Activated CD8-positive, alpha-beta memory T cell treated with anti-CD3 and anti-CD28 coated beads for 4 hours (primary cell): Measurements from ENCODE around the gene DMRT3.

Experiments
- DNase-seq, 2 donors: peaks; one replicate each; pipeline ENCODE4 v3.0.0-alpha.2; 2020; ENCODE audit warnings: low read depth in 2 of 2

DMRT3 gene

DNA sequence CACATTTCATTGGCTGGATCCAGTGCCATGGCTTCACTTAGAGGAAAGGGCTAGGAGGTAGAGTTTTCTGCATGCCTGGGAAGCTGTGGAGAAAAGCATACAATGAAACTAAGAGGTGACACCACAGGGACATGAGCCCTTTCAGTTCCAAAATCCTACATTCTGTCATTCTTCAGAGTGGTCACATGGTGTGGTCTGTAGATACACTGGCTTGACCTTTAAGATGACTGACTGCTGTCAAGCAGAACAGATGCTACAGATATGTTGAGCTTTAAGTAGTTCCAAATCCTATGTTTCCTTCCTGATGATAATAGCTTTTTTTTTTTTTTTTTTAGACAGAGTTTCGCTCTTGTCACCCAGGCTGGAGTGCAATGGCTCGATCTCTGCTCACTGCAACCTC, 26.2 kb downstream of the DMRT3 start:
- DNase-seq = no peak

DNA sequence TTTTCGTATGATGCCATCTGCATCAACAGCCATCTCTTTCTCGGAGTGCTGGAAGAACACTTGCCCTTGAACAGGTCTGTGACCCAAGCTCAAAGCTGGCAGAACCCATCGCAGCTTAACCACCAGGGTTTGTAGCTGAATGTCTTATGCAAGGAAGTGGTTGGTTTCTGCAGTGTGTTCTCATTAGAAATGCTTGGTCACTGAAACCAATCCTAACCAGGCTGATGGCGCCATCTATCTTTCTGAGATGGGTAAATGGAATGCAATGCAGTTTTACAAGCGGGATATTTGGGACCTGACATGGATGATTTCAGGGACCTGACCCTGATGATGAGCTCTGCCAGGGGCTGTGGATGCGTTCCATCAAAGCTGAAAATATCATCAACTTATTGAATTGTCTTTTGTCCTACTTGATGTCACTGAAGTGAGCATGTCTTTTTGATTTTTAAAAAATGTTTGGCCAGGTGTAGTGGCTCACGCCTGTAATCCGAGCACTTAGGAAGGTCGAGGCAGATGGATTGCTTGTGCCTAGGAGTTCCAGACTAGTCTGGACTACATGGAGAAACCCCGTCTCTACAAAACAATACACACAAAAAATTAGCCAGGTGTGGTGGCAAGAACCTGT, 28.7 kb downstream of the DMRT3 start:
- DNase-seq = no peak

DNA sequence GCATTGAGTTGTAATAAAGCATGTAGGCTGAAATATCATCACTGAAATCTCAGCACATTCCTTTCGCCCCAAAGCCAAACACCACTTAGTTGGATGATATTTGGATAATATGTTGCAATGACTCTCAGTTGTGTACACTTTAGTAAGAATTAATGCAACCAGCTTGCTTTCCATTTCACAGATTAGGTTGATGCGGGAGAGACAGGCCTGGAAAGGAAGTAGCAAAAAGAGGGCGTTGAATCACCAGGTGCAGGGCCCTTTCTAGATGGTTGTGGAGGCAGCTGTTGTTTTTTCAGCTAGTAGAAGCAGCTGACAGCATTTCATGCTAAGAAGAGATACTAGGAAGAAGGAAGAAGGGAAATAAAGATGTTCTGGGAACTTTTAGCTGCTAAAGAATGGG, 30.9 kb downstream of the DMRT3 start:
- DNase-seq = no peak

DNA sequence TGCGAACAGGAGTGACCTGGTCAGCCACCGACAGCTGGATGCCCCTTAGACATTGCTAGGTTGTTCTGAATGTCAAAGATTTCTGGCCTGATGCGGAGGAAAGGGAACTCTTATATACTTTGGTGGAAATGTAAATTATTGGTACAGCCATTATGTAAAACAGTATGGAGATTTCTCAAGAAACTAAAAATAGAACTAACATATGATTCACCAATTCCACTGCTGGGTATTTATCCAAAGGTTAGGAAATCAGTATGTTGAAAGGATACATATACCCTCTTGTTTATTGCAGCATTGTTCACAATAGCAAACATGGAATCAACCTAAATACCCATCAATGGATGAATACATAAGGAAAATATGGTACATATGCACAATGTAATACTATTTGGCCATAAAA, 31.8 kb downstream of the DMRT3 start:
- no peak for DNase-seq

DNA sequence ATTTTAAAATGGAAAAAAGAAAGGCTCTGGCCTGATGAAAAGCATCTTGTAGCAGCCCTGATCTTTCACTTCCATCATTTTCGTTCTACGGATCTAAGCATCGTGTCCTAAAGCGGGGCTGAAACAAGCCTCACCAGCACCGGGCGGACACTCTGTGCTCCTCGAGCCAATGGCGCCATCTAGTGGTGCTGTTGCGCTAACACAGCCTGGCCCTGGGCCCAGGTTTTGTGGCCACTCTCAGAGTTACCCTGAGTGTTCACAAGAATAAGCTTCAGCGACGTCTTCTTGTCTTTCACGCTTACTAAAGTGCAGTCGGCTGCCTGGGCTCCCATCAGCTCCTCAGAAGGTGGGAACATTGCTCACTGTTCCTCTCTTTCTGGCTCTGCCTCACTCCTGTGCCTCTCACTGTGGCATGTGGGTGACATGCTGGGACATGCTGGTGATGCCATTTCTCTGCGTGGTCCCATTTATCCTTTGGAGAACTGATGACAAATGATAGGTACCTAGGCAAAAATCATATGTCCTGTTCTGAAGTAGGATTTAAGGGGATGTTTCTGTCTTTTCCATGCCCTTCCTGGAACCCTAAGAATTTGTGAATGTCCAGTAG, 32.7 kb downstream of the DMRT3 start:
- peak; percentile 6 to 45 for DNase-seq

DNA sequence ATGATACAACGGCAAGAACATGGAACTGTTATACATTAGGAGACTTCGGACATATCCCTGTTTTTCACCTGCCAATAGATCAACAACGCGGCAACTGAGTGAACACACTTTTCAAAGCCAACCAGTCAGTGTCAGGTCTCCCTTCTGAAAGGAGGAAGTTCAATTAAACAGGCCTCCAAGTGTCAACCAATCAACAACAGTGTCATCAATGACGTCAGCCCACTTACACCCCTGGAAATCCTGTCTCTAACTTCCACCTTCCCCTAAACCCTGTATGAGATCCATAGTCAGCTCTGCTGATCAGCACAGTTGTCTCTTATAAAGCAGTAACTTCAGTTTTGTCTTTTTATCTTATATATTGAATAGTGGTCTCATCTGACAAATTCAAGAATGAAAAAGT, 36.6 kb downstream of the DMRT3 start:
- DNase-seq = no peak

DNA sequence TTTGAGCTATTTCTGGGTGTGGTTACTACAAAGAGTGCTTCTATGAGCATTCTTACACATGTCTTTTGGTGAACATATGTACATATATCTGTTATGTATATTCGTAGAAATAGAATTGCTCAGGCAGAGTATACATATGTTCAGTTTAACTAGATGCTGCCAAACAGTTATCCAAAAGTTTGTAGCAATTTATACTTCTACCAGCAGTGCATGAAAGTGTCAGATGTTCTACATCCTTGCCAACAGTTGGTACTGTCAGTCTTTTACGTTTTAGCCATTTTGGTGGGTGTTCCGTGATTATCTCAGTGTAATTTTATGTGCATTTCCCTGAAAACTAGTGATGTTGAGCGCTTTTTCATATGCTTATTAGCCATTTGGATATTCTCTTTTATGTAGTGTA, 37.8 kb downstream of the DMRT3 start:
- no peak for DNase-seq

DNA sequence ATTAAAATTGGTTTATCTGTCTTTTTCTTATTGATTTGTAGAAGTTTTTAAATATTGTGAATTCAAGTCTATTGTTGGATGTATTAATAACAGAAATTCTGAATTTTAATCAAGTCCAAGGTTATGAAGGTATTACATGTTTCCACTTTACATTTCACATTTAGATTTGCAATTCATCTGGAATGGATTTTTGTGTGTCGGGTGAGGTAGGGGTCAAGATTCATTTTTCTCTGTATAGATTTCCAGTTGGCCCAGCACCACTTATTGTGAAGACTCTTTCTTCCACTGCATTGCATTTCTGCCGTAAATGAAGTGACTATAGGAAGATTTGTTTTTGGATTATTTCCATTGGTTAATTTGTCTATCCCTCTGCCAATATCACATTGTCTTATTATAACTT, 38.2 kb downstream of the DMRT3 start:
- DNase-seq = no peak

DNA sequence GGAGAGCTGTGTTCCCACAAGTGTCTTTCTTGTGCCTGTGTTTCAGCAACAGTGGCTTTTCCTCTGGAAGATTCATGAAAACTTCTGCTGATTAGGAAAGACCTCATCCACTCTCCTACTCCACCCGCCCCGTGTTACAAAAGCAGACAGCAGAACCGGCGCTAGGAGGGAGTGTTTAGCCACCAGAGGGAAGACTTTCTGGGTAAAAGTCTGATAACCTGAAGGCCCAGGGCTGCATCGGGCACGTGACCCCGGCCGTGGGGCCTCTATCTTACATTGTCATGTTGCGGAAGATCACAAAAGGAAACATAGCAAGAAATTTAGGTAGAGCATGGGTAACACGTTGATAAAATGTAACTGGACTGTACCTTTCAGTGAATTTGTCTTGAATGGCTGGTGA, 41.7 kb downstream of the DMRT3 start:
- DNase-seq = no peak

DNA sequence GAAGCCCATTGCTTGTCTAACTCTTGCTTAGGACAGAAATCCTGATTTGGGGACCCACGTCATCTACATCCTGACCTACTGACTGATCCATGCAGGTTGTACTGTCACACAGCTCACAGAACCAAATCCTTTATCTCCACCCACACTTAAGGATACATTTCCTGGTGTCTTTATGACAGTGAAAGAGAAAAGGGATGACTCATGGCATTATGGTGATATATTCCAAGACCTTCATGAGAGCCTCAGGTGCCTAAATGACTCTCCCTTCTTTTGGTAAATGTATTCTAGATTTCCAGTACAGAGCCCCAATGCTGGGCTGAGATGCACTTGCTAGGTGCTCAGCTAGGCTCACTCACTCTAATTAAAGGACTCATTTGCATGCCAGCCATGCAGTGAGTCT, 47.7 kb downstream of the DMRT3 start:
- DNase-seq = no peak

DNA sequence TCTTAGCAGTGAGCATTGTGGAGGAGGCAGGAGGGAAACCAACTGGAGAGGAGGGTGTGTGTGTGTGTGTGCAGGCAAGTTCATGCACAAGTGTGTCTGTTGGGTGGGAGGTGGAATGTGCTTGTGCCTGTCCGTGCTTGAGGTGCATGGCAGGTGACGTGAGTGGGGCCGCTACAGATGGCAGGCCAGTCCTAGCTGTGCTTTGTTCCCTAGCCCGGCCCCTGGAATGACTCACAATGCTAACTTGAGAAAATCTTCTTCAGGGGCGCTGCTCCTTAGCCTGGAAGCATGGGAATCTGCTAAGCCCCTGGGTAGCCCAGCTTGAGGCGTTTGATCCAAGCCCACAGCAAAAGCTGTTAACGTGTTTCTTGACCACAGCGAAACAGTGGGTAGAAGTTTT, 48.7 kb downstream of the DMRT3 start:
- DNase-seq = no peak

DNA sequence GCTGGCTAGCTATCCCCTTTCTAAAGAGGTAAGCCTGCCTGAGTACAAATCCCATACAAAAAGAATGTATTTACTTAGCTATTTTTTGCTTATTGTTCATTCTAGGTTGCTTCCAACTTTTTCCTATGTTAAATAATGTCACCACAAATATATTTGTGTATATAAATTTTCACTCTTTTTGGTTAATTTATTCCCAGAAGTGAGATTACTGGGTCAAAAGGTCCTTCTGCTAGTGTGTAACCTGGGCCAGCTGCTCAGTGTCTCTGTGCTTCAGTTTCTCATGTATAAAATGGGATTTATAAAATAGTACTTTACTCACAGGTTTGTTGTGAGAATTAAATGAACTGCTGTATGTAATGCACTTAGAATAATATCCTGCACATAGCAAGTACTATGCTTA, 49.8 kb downstream of the DMRT3 start:
- no peak for DNase-seq

DNA sequence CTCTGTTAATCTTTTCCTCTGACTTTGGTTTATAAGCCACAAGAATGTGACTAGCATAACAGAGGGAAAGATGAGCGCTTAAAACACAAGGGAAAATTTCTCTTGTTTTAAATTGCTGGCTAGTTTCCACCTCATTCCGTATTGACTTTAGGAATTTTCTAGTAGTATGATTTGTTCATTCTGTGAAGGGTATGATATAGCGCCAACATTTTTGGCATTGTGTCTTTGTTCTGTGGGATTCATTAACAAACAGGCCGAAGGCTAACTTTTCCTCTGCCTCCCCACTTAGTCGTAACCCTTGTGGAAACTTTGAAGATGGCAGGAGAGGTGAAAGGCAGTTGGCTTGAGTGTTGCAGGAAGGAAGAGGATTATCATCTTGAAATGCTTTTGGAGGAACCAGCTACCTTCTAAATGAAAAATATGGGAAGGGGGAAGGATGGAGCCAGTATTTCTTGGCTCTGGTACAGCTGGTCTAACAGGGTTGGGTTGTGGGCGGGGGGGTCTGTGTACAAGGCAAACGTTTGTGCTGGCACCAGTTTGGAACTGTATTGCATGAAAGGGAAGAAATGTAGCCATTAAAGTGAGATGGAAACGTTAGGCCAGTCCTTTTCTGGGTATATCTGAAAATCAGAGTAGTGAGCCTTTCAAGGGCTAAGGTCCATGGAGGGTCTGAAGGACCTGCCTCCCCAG, 52.2 kb downstream of the DMRT3 start:
- no peak for DNase-seq

DNA sequence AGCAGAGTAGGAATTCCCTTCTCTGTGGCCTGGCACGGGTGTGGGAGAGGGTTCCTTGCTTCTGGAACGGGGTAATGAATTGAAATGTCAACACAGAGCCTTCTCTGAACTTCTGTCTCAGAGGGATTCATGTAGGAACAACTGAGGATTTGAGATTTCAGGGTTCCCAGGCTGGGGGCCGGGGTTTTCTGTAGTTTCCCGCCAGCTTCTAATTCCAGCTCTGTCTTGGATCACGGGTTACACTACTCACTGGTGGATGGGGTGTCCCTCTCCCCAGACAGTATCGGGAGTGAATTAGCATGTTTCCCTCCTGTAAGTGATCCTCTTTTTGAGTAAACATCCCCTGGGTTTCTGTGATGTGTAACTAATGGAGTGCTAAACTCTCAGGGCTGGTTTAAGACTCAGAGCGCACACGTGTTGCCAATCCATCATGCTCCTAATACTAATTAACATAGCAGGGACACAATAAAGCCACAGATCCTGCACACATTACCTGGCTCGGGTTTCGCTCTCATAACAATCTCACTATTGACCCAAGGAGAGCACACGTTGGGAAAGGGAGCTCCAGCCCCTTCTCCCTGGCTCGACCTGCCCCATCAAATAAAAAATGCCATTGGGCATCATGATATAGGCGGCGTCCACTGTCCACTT, 55.6 kb downstream of the DMRT3 start:
- no peak for DNase-seq

DNA sequence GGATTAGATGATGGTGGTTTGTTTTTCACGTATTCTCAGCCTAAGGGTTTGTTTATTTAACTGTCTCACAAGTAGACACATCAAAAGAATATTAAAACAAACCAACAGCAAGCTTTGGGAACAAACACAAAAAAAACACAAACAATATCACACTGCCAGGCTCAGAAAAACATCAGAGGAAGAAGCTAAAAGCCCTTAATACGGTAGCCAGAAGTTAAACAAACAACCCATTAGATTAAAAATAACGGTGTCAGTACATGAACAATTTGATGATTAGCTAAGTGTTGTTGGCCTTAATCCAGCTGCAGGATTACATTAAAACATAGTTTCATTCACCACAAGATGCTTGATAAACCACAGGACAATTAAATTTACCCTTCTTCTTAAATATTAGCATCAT, 57.8 kb downstream of the DMRT3 start:
- DNase-seq = no peak

DNA sequence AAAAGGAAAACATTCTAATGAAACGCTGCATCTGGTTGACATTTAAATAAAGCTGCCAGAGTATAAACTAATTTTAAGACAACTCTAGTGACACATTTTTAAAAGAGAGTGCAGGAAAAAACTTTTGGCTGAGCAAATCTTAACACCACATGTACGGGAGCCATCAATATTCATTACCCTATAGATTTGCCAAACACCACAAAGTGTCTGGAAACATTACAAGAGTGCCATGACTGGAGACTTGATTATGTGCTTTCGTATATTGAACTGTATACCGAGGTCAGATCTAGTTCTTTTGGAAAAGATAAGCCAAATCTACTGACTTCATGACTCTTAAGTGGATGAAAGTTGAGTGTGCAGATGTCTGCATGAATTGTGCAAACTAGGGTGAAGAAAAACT, 63.1 kb downstream of the DMRT3 start:
- no peak for DNase-seq
